Subcutaneous adipose tissue (tissue), 4 donors: ENCODE measurements around the gene GHDC. TPM values are rescaled to one million over a fixed set of nuclear protein-coding genes. Genes with fewer than 3 reads are reported as not detected.

ENCODE experiments used
- total RNA-seq, 4 donors: library from RNA; depleted of rRNA; stranded (reverse); fragments of >200 nt; gene quantifications; one replicate each; pipeline ENCODE4 v1.1.0, GENCODE V29; 2016
- TF ChIP-seq, protein P1 (sequence below): fragments of 450-650 bp; IDR thresholded peaks from one replicate; pipeline ENCODE4 v1.5.1; 2016; ENCODE audit warnings: low read depth, mild to moderate bottlenecking, control low read depth, antibody characterized with exemption, moderate library complexity

Gene GHDC
- total RNA-seq, 4 donors from 2014 or later: 18.8 to 47.5 (median 45.3) TPM

DNA sequence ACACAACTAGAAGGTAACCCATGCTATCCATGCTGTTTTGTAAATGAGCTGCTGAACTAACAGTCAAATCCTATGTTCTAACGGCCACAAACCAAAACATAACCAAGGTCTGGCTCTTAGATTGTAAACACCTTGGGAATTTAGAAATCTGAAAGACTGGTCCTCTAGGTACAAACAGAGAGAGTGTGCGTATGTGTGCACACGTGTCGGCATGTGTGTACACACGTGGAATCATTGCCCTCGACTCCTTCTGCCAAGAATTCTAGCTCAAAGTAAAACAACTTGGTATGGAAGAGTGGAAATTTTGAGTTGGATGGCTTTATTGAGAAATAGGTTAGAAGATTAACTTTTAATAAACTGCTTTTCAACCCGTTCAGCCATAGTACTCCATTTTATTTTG is 18.1 kb upstream of the GHDC start:
- TF ChIP-seq, protein P1, sequence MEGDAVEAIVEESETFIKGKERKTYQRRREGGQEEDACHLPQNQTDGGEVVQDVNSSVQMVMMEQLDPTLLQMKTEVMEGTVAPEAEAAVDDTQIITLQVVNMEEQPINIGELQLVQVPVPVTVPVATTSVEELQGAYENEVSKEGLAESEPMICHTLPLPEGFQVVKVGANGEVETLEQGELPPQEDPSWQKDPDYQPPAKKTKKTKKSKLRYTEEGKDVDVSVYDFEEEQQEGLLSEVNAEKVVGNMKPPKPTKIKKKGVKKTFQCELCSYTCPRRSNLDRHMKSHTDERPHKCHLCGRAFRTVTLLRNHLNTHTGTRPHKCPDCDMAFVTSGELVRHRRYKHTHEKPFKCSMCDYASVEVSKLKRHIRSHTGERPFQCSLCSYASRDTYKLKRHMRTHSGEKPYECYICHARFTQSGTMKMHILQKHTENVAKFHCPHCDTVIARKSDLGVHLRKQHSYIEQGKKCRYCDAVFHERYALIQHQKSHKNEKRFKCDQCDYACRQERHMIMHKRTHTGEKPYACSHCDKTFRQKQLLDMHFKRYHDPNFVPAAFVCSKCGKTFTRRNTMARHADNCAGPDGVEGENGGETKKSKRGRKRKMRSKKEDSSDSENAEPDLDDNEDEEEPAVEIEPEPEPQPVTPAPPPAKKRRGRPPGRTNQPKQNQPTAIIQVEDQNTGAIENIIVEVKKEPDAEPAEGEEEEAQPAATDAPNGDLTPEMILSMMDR: no peak

DNA sequence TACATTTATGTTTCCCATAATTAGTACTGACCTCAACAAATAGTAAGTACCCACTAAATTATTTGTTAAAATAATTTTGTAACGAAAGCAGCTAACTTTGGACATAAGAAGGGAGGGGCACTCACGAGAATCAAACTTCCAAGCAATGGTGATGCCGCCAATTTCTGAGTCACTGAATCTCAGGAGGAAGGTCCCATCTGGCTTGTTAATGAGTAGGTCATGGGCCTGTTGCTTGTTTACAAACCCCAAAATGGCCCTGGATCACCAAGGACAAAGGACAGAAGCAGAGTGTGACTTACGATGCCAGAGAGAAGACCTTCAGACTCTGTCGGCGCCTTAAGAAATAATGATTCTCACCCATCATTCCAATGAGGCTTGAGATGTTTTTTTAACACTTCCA is 15.8 kb upstream of the GHDC start:
- TF ChIP-seq, protein P1: no peak

DNA sequence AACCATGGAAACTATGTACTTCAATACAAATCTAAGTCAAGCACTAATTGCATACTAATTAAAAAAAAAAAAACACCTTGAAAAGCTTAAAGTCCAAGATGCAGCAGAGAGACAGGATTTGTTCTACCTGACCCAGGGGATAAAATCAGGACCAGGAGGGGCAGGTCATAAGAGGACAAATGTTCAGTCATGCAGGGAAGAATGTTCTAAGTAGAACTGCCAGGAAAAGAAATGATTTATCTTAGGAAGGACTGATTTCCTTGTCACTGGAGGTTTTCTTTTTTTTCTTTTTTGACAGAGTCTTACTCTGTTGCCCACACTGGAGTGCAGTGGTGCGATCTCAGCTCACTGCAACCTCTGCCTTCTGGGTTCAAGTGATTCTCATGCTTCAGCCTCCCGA is 9.1 kb upstream of the GHDC start:
- TF ChIP-seq, protein P1: no peak

DNA sequence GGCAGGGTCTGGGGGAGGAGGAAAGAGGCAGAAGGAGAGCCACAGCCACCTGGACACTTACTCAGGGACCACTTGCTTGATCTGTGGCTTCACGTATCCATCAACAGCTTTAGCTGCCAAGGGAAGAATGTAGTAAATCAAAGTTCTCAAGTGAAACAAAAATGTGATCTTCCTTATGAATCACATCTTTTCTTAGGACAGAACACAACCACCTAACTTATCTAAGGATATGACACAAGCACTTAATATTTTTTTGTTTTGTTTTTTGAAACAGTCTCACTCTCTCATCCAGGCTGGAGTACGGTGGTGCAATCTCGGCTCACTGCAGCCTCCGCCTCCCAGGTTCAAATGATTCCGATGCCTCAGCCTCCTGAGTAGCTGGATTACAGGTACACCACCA is 8.4 kb upstream of the GHDC start:
- TF ChIP-seq, protein P1: no peak

GRCh38 chr17:42202159-42202558 is 7.9 kb upstream of the GHDC start:
- TF ChIP-seq, protein P1: no peak

DNA sequence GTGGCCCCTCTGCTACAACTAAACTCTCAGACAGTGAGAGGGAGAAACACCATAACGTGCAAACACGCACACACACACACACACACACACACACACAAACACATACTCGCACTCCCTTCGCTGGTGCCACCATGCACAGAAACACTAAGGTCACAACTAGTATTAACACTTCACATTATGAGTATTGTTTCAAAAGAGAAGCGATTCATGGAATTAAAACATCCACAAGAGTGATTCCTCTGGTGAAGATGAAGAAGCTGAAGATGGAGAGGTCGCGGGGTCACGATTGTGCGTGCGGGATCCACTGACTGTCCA is 7.1 kb upstream of the GHDC start:
- TF ChIP-seq, protein P1: no peak

DNA sequence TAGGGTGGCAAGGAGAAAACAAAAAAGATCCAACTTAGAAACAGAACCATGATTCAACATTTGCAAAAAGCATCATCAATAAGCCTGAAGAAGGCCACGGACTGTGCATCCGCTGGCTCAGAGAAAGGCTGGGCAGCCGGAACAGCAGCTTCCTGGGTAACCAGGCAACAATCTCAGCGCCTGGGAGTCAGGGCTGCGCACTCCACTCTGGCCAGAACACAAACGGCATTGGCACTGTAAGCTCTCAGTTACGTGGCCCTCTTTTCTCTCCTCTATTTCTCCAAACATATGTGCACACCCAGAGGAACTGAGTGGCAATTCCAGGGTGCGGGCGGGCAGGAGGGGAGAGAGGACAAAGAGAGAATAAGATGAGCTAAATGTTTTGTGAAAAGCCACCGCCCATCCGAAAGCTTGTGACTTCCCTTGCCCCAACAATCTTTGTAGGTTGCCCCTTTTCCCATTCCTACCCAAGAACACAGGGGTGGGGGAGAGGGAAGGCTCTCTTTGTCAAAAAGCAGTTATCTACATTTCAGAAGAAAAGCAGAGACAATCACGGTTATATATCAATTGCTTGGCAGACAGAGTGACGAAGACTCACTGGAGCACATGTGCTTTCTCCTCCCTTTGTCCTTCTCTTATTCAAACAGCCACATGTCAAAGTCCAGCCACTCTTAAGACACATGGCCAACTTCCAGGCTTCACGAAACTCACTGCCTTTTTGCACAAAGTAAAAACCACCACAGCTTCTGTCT is 6.6 kb upstream of the GHDC start:
- TF ChIP-seq, protein P1: no peak
